B cell (primary cell): ENCODE data around the gene OR6C68.

ENCODE experiments used
- EZH2 ChIP-seq: IDR thresholded peaks from 2 replicates; pipeline ENCODE4 v1.6.1; 2012; ENCODE audit warnings: borderline replicate concordance, low read depth, mild to moderate bottlenecking, moderate library complexity, low read length; ENCODE audit not compliant: insufficient read depth, poor library complexity, severe bottlenecking
- TF ChIP-seq, protein P1 (sequence below): fragments of 200-600 bp; IDR thresholded peaks from one replicate; pipeline ENCODE4 v1.8.0; 2022; ENCODE audit warnings: antibody characterized with exemption, mild to moderate bottlenecking

DNA sequence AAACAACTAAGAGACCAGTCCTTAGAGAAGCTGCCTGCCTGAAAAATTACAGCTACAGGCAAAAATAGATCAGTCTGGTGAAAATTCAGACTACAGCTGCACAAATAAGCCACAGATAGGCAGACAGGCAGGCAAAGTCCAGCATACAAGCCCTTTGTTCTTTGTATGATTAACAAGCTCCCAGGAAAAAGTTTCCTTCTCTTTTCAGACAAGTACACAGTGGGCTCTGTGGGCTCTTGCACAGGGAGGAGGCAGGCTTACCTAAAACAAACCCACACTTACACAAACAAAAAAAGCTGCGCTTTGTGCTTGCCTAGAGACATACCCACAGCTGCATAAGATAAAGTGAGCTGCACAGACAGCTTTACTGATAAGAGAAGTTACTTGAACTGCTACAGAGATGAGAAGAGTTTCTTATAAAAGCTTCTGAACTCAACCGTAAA, 7.7 kb downstream of the OR6C68 start:
- TF ChIP-seq, protein P1, sequence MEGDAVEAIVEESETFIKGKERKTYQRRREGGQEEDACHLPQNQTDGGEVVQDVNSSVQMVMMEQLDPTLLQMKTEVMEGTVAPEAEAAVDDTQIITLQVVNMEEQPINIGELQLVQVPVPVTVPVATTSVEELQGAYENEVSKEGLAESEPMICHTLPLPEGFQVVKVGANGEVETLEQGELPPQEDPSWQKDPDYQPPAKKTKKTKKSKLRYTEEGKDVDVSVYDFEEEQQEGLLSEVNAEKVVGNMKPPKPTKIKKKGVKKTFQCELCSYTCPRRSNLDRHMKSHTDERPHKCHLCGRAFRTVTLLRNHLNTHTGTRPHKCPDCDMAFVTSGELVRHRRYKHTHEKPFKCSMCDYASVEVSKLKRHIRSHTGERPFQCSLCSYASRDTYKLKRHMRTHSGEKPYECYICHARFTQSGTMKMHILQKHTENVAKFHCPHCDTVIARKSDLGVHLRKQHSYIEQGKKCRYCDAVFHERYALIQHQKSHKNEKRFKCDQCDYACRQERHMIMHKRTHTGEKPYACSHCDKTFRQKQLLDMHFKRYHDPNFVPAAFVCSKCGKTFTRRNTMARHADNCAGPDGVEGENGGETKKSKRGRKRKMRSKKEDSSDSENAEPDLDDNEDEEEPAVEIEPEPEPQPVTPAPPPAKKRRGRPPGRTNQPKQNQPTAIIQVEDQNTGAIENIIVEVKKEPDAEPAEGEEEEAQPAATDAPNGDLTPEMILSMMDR, result no peak
- no peak for TF ChIP-seq EZH2
